ENCODE results near the gene CAMTA1.

CAMTA1 gene

GRCh38 chr1:6967431-6968111, 182.3 kb downstream of the CAMTA1 start:
- H3K27me3 ChIP-seq (replicated peaks; ENCODE audit: insufficient read depth, low read length), result peaks cover 53% of the 10 kb centered on the region
- H3K4me3 ChIP-seq (ENCODE audit: low read length), result no peak overlapping the region
- no peaks in the 10 kb centered on the region for H3K79me2 ChIP-seq (ENCODE audit: low read length)
- H3F3A ChIP-seq (ENCODE audit: insufficient read depth, low read length), result no peaks in the 10 kb centered on the region
- DNase-seq, result no peak
- no peaks in the 10 kb centered on the region for H3K9me2 ChIP-seq (replicated peaks; ENCODE audit: insufficient read depth, low read length)
- H3K27ac ChIP-seq (ENCODE audit: low read length), result no peak overlapping the region
- H4K20me1 ChIP-seq (ENCODE audit: insufficient read depth, low read length), result no peaks in the 10 kb centered on the region
- no peaks in the 10 kb centered on the region for H3K36me3 ChIP-seq (replicated peaks; ENCODE audit: insufficient read depth, low read length)
- H3K4me1 ChIP-seq (ENCODE audit: low read length), result no peaks in the 10 kb centered on the region
- H3K4me2 ChIP-seq (ENCODE audit: low read depth, low read length), result no peak overlapping the region
- no peak overlapping the region for H2AFZ ChIP-seq (ENCODE audit: low read length)
- H3K9ac ChIP-seq (ENCODE audit: low read length), result no peak overlapping the region
- TF ChIP-seq EZH2phosphoT487 (IDR thresholded peaks at IDR 0.05; ENCODE audit: low read length), result no peak
- TF ChIP-seq CTCF (IDR thresholded peaks at IDR 0.05; ENCODE audit: low read length), result no peak
- TF ChIP-seq EZH2 (optimal IDR thresholded peaks at IDR 0.05; ENCODE audit: low read depth, low read length), result no peak
- no peaks in the 10 kb centered on the region for H3K9me3 ChIP-seq (replicated peaks; ENCODE audit: insufficient read depth, low read length)

GRCh38 chr1:6969106-6969505, 183.9 kb downstream of the CAMTA1 start:
- H3K9ac ChIP-seq (ENCODE audit: low read length), result no peak overlapping the region
- no peak overlapping the region for H3K4me2 ChIP-seq (ENCODE audit: low read depth, low read length)
- H3F3A ChIP-seq (ENCODE audit: insufficient read depth, low read length), result no peaks in the 10 kb centered on the region
- H2AFZ ChIP-seq (ENCODE audit: low read length), result no peak overlapping the region
- no peaks in the 10 kb centered on the region for H3K36me3 ChIP-seq (replicated peaks; ENCODE audit: insufficient read depth, low read length)
- H3K4me1 ChIP-seq (ENCODE audit: low read length), result no peaks in the 10 kb centered on the region
- TF ChIP-seq EZH2 (optimal IDR thresholded peaks at IDR 0.05; ENCODE audit: low read depth, low read length) (no peak), EZH2phosphoT487 (IDR thresholded peaks at IDR 0.05; ENCODE audit: low read length) (no peak)
- no peaks in the 10 kb centered on the region for H3K79me2 ChIP-seq (ENCODE audit: low read length)
- H3K4me3 ChIP-seq (ENCODE audit: low read length), result no peak overlapping the region
- no peaks in the 10 kb centered on the region for H4K20me1 ChIP-seq (ENCODE audit: insufficient read depth, low read length)
- no peaks in the 10 kb centered on the region for H3K9me3 ChIP-seq (replicated peaks; ENCODE audit: insufficient read depth, low read length)
- no peak overlapping the region for H3K27ac ChIP-seq (ENCODE audit: low read length)
- H3K9me2 ChIP-seq (replicated peaks; ENCODE audit: insufficient read depth, low read length), result no peaks in the 10 kb centered on the region
- peaks cover 55% of the 10 kb centered on the region for H3K27me3 ChIP-seq (replicated peaks; ENCODE audit: insufficient read depth, low read length)
- DNase-seq, result no peak

GRCh38 chr1:6969762-6970161, 184.5 kb downstream of the CAMTA1 start:
- TF ChIP-seq CTCF (IDR thresholded peaks at IDR 0.05; ENCODE audit: low read length) (no peak), EZH2phosphoT487 (IDR thresholded peaks at IDR 0.05; ENCODE audit: low read length) (no peak), EZH2 (optimal IDR thresholded peaks at IDR 0.05; ENCODE audit: low read depth, low read length) (no peak)
- Histone ChIP-seq H3K36me3 (replicated peaks; ENCODE audit: insufficient read depth, low read length) (no peaks in the 10 kb centered on the region), H2AFZ (ENCODE audit: low read length) (no peak overlapping the region), H3F3A (ENCODE audit: insufficient read depth, low read length) (no peaks in the 10 kb centered on the region), H3K9ac (ENCODE audit: low read length) (no peak overlapping the region), H3K4me1 (ENCODE audit: low read length) (no peaks in the 10 kb centered on the region), H3K4me3 (ENCODE audit: low read length) (no peak overlapping the region), H3K4me2 (ENCODE audit: low read depth, low read length) (no peak overlapping the region), H3K9me3 (replicated peaks; ENCODE audit: insufficient read depth, low read length) (no peaks in the 10 kb centered on the region), H3K9me2 (replicated peaks; ENCODE audit: insufficient read depth, low read length) (no peaks in the 10 kb centered on the region), H3K79me2 (ENCODE audit: low read length) (no peaks in the 10 kb centered on the region), H4K20me1 (ENCODE audit: insufficient read depth, low read length) (no peaks in the 10 kb centered on the region), H3K27me3 (replicated peaks; ENCODE audit: insufficient read depth, low read length) (peaks cover 55% of the 10 kb centered on the region), H3K27ac (ENCODE audit: low read length) (no peak overlapping the region)
- DNase-seq, result no peak

GRCh38 chr1:6970221-6970620, 185.0 kb downstream of the CAMTA1 start:
- no peak for TF ChIP-seq EZH2phosphoT487 (IDR thresholded peaks at IDR 0.05; ENCODE audit: low read length)
- no peak for TF ChIP-seq CTCF (IDR thresholded peaks at IDR 0.05; ENCODE audit: low read length)
- TF ChIP-seq EZH2 (optimal IDR thresholded peaks at IDR 0.05; ENCODE audit: low read depth, low read length), result no peak
- Histone ChIP-seq H3K4me2 (ENCODE audit: low read depth, low read length) (no peak overlapping the region), H3K79me2 (ENCODE audit: low read length) (no peaks in the 10 kb centered on the region), H3K36me3 (replicated peaks; ENCODE audit: insufficient read depth, low read length) (no peaks in the 10 kb centered on the region), H3K9me3 (replicated peaks; ENCODE audit: insufficient read depth, low read length) (no peaks in the 10 kb centered on the region), H4K20me1 (ENCODE audit: insufficient read depth, low read length) (no peaks in the 10 kb centered on the region), H3K9me2 (replicated peaks; ENCODE audit: insufficient read depth, low read length) (no peaks in the 10 kb centered on the region), H3K9ac (ENCODE audit: low read length) (no peak overlapping the region), H3F3A (ENCODE audit: insufficient read depth, low read length) (no peaks in the 10 kb centered on the region), H3K4me3 (ENCODE audit: low read length) (no peak overlapping the region), H3K27ac (ENCODE audit: low read length) (no peak overlapping the region), H3K4me1 (ENCODE audit: low read length) (no peaks in the 10 kb centered on the region), H2AFZ (ENCODE audit: low read length) (no peak overlapping the region), H3K27me3 (replicated peaks; ENCODE audit: insufficient read depth, low read length) (peaks cover 55% of the 10 kb centered on the region)
- DNase-seq, result no peak
